Omental fat pad (tissue), 4 donors: Measurements from ENCODE around the gene LRRC75A. TPM values are rescaled to one million over a fixed set of nuclear protein-coding genes. Genes with fewer than 3 reads are reported as not detected.
"Not testable (repeated sequence)": the region's sequence is repeated elsewhere in the genome, so short reads cannot be mapped to it uniquely, and the experiment has no call there.

Experiments used
- ATAC-seq: fragments of 150-250 bp; one replicate; pipeline ENCODE4 v1.9.1; 2016; ENCODE audit warnings: mild to moderate bottlenecking, moderate library complexity; ENCODE audit not compliant: low FRiP score
- DNase-seq: peaks from one replicate; pipeline ENCODE4 v3.0.0-alpha.2; 2019; ENCODE audit warnings: low spot score
- CTCF ChIP-seq, 3 donors: fragments of 450-650 bp; IDR thresholded peaks; one replicate each; pipeline ENCODE4 v1.5.1; 2016 to 2017; ENCODE audit warnings: antibody characterized with exemption in 3 of 3, mild to moderate bottlenecking in 3 of 3, moderate library complexity in 2 of 3
- total RNA-seq, 4 donors: library from RNA; depleted of rRNA; stranded (reverse); fragments of >200 nt; gene quantifications; one replicate each; pipeline ENCODE4 v1.1.0, GENCODE V29; 2016

Gene LRRC75A
- total RNA-seq: 1 to 10 TPM in 3 of 4 donors, under 1 TPM in 1; 0.74 to 3.5 (median 2.1) TPM

- DNase-seq (no peak), ATAC-seq (peak; percentile 86)
- TF ChIP-seq CTCF (IDR thresholded peaks at IDR 0.05): no peak
Observed at GRCh38 chr17:16491703-16492612, at the start of gene LRRC75A. Gene LRRC75A, minus strand, starts transcription at chr17:16492193. Its CDS starts 203 bp downstream, at chr17:16491990.

- TF ChIP-seq CTCF (IDR thresholded peaks at IDR 0.05): no peak
- DNase-seq (no peak), ATAC-seq (no peak)
Observed at GRCh38 chr17:16537130-16537458, 45.1 kb upstream of the LRRC75A start.

- no peak for TF ChIP-seq CTCF (IDR thresholded peaks at IDR 0.05)
- DNase-seq (no peak), ATAC-seq (no peak)
Observed at GRCh38 chr17:16534236-16534635, 42.2 kb upstream of the LRRC75A start.

- no peak for TF ChIP-seq CTCF (IDR thresholded peaks at IDR 0.05)
- no peak for ATAC-seq
- DNase-seq: no peak
Observed at GRCh38 chr17:16529906-16530305, 37.9 kb upstream of the LRRC75A start.

- ATAC-seq (no peak), DNase-seq (no peak)
- TF ChIP-seq CTCF (IDR thresholded peaks at IDR 0.05): no peak
Observed at GRCh38 chr17:16527298-16527697, 35.3 kb upstream of the LRRC75A start.

- not testable (repeated sequence) for ATAC-seq, DNase-seq
Observed at GRCh38 chr17:16525556-16525955, 33.6 kb upstream of the LRRC75A start.

- TF ChIP-seq CTCF (IDR thresholded peaks at IDR 0.05): peak in 1 of 3 donors; percentile 59
- ATAC-seq: peak; percentile 86
- no peak for DNase-seq
Observed at GRCh38 chr17:16521070-16521727, 29.2 kb upstream of the LRRC75A start.
